Fibroblast of skin of abdomen (primary cell): ENCODE results near the gene MGMT.

Experiments used
- DNase-seq: peaks from one replicate; pipeline ENCODE4 v3.0.0-alpha.2; 2013

MGMT gene

DNA sequence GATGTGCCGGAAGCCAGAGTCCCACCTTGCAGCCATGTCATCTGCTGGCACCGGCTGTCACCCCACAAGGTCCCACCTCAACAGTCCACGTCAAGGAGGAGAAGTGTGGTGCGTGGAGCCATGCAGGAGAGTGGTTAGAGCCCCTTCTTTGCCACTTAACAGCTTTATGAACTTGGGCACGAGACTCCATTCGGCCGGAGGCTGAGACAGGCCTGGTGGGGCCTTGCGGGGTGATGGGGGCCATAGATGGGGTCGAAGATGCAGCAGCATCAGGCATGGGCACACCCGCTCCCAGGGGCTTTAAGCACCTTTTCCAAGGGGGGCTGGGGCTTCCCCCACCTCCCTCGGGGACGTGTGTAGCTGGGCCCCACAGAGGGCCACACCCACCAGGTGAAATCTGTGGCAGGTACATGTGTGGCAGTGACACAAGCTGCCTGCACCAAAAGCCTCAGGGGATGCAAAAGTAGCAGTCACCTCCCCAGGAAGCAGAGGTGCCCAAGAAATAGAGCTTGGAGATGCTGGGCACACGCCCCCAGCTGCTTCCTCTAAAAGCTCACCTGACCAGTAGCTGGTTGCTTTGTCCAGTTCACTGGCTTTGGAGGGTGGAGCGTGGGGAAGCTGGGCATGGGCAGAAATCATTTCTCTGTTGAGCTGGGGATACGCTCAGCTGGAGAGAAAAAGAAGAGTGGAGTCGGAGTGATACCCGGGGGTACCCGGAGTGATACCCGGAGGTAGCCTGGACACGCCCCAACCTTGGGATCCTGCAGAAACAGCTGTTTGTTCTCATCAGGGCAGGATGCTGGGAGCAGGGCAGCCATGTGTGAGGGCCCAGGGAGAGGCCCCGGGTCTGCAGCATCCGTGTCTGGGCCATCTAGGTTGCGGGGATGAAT is 297.2 kb downstream of the MGMT start:
- no peak for DNase-seq

DNA sequence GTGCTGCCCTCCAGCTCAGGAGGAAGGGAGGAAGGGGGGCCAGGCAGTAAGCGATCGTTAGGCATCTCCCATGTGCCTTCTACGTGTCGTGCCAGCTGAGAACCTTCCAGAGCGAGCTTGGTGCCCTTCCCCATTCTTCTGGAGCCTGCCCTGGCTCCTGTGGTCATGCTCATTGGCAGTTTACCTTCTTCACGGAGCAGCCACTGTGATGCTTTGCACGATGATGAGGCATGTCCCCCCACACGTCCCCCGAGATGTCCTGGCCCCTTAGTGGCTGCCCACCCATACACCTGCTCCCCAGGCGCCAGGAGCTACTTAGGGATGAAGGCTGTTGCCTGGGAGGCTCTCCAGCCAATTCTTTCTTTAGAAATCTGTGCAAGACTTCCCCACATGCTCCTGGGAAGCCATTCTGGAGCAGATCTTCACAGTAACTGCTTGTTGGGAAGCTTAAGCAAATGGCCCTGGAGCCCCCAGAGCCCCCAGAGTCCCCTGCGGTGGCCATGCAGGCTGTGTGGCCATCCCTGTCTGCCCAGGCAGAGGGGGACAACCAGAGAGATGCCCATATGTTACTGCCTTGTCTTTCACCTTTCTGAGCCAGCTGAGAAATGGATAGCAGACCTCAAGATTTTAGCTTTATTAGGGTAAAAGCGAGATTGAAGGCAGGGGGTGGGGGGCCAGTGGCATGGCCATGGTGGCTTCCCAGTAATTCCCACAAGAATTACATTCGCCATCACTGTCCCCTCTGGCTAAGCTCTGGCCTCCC is 298.0 kb downstream of the MGMT start:
- DNase-seq = no peak

GRCh38 chr10:129765664-129766550 is 298.9 kb downstream of the MGMT start:
- no peak for DNase-seq

GRCh38 chr10:129766611-129767550 is 299.8 kb downstream of the MGMT start:
- no peak for DNase-seq

- DNase-seq = no peak
Observed at GRCh38 chr10:129767751-129768150, 300.7 kb downstream of the MGMT start.

GRCh38 chr10:129768437-129769355 is 301.7 kb downstream of the MGMT start:
- no peak for DNase-seq

GRCh38 chr10:129769381-129770116 is 302.5 kb downstream of the MGMT start:
- DNase-seq = no peak

DNA sequence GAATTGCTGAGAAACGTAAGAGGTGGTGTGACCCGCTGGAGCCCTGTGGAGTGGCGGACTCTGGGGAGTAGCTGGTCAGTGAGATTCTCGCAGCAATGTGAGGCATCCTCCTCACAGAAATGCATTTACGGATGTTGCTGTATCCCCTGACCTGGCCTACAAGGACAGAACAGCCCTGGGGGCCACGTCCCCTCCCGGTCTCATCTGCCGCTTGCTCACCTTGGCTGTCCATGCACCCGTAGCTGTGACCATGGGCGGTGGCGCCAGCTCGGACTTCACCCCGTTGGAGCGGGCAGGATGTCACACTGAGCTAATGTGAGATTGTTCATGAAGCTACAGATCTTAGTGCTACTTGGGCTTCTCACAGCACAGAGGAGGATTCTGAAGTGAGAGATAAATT is 303.2 kb downstream of the MGMT start:
- DNase-seq = no peak

GRCh38 chr10:129771024-129771423 is 304.0 kb downstream of the MGMT start:
- DNase-seq = no peak

DNA sequence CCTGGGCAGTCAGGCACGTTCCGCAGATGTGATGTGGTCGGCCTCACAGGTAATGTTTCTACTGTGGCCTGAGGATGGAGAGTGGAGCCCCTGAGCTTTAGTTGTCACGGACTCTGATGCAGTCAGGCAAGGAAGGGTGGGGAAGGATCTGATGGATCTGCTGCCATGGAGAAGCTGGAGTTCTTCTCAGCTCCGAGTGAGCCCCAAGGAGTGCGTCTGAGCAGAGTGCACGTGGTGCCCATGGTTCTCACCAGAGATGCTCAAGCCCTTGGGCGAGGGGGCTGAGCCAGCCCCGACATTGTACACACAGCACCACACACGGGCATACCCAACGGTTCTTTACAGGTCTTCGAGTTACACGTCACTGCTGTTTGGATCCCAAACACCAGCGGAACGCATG is 304.5 kb downstream of the MGMT start:
- no peak for DNase-seq

DNA sequence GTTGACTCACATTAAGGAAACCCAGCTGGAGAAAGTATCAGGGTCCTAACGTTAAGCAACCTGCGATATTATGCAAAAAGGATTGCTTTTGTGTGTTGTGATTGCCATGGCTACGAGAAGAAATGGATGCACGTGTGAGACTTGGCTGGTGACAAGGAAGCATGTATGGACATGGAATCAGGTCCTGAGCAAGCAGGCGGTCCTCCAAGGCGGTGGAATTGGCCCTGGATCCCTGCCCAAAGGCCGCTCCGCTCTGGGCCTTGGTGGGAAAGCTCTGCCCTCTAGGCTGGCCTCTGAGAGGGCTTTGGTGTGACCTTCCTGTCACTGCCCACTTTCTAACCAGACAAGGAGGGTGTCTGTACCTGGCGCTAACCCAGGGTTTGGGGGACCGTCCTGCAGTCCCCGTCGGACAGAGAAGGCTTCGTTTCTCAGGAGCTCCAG is 305.0 kb downstream of the MGMT start:
- no peak for DNase-seq

DNA sequence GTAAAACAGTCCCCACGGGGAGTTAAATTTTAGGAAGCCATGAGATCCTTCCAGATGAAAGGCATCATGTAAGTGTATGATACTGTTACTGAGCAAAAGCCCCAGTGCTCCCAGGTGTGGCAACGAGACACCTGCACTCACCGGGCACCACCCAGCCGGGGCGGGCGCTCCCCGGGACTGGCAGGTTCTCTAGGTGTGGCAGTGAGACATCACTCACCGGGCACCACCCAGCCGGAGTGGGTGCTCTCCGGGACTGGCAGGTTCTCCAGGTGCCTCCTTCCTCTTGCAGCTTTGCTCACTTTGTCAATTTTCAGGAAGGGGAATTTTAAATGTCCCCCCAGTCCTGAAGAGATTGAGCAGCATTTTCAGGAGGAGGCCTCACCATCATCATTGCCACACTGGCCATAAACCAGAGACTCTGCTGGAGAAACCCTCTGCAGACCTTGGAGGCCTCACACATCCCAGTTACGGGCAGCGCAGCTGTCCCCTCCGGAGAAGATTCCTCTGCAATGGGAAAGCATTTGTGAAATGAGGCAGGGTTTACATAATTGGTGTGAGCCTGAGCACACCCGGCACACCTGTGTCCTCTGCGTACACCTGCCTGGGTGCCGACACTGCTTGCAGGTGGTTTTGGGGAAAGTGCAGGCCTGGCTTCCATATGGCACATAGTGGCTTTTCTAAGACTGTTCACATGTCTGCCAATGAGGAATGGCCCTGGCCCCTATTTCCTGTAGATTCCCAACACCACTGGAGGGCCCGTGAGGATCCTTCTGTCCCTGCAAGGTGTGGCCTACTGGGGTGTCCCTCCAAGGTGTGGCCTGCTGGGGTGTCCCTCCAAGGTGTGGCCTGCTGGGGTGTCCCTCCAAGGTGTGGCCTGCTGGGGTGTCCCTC is 305.7 kb downstream of the MGMT start:
- DNase-seq = no peak

DNA sequence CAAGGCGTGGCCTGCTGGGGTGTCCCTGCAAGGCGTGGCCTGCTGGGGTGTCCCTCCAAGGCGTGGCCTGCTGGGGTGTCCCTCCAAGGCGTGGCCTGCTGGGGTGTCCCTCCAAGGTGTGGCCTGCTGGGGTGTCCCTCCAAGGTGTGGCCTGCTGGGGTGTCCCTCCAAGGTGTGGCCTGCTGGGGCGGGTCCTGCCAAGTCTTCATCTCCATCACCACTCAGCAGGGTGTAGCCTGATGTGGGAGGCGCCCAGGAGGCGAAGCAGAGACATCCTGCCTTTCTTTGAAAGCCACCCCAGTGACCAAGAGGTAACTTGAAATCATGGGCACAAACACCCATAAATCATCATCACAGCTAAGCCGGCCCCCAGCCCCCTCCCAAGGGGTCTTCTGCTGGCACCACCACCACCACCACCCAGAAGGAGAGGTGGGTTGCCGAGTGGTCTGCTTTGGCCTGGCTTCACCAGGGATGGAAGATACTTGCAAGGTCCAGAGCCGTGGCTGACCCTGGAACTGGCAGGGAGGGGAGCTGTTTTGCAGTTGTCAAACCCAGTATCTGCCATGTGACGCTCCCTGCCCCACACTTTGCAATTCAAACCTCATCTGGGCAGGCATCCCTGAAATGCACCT is 306.4 kb downstream of the MGMT start:
- DNase-seq = no peak

DNA sequence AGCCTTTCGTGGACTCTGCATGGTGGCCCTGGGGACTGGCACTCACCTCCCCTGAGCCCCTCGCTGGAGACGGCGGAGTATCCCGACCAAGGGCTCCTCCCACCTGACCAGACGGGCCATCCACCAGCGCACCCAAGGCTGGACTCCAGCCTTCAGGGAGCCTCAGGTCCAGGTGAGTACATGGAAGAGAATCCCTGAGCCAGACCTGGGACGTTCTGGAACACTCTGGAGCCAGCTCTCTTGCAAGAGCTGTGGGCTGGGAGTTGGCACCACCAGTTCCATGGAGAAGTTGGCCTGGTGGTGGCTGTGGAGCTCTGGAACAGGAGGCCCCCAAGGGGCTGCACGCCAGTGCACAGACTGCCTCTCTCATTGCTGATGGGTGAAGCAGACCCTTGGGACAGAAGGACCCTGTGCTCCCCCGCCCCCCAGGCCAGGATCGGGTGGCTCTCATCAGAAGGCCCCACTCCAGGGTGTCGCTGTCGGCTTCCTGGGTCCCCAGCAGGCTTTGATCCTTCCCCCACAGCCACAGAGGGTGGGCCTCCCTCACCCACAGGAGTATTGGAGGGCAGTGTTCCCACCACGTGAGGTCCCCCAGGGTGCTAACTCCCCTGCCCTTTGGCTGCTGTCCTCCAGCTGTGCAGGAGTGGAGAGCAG is 307.2 kb downstream of the MGMT start:
- no peak for DNase-seq

GRCh38 chr10:129774736-129775401 is 307.8 kb downstream of the MGMT start:
- DNase-seq = no peak

GRCh38 chr10:129775681-129776080 is 308.6 kb downstream of the MGMT start:
- DNase-seq = no peak

GRCh38 chr10:129777687-129778086 is 310.6 kb downstream of the MGMT start:
- no peak for DNase-seq
